Measurements from ENCODE around the gene GPLD1.

Gene GPLD1

GRCh38 chr6:24500683-24501082 is 11.3 kb upstream of the GPLD1 start:
- no peak for DNase-seq

DNA sequence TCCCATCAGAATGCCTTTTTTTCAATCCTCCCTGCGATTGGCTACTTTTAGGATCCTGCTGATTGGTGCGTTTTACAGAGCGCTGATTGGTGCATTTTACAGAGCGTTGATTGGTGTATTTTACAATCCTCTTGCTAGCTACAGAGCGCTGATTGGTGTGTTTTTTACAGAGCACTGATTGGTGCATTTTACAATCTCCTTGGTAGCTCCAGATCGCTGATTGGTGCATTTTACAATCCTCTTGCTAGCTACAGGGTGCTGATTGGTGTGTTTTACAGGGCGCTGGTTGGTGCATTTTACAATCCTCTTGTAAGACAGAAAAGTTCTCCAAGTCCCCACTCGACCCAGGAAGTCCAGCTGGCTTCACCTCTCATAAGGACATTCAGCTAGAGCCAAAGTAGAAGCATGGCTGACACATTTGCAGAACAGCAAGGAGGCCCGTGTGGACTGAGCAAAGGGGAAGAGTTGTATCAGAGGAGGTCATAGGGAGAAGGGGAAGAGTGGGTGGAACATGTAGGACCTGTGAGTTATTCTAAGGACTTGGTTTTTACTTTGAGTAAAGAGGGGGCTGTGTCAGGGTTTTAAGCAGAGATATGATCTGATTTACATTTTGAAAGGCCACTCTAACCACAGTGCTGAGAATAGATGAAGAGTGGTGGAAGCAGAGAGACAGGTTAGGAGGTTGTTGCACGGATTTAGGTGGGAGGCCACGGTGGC is 8.0 kb upstream of the GPLD1 start:
- DNase-seq = no peak

DNA sequence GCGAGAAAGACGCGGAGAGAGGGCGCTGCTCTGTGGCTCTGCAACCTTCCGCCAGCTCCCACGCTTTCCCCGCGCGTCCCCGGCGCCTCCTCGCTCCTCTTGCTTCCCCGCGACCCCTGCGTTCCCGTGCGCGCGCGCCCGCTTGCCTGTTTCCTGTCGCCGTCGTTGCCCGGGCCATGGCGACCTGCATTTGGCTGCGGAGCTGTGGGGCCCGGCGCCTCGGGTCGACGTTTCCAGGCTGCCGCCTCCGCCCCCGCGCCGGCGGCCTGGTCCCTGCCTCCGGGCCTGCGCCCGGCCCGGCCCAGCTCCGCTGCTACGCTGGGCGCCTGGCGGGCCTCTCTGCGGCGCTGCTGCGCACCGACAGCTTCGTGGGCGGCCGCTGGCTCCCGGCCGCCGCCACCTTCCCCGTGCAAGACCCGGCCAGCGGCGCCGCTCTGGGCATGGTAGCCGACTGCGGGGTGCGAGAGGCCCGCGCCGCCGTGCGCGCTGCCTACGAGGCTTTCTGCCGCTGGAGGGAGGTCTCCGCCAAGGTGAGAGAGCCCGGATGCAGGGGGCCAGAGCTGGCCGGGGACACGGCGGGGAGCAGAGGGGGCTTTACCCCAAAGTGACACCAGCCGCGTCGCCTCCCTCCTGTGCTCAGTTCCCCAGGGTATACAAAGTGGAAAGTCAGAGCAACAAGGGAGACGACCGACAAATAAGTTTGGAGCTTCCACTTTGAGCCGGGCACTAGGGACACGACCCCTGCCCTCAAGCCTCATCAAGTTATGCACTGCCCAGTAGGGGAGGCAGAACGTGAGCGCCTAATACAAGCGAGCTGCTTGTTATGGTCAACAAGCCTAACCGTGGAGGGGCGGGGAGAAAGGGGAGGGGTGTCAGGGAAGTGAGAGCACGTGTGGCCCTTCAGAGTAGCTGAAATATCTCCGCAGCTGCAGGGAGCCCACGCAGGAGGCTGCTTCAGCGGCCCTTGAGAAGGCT is 5.7 kb upstream of the GPLD1 start, which contains the start of gene ALDH5A1:
ALDH5A1 (plus strand) TSS at position 149 of the 975 bp plus-strand sequence; CDS start at position 177, 28 bp downstream.
- no peak for DNase-seq

DNA sequence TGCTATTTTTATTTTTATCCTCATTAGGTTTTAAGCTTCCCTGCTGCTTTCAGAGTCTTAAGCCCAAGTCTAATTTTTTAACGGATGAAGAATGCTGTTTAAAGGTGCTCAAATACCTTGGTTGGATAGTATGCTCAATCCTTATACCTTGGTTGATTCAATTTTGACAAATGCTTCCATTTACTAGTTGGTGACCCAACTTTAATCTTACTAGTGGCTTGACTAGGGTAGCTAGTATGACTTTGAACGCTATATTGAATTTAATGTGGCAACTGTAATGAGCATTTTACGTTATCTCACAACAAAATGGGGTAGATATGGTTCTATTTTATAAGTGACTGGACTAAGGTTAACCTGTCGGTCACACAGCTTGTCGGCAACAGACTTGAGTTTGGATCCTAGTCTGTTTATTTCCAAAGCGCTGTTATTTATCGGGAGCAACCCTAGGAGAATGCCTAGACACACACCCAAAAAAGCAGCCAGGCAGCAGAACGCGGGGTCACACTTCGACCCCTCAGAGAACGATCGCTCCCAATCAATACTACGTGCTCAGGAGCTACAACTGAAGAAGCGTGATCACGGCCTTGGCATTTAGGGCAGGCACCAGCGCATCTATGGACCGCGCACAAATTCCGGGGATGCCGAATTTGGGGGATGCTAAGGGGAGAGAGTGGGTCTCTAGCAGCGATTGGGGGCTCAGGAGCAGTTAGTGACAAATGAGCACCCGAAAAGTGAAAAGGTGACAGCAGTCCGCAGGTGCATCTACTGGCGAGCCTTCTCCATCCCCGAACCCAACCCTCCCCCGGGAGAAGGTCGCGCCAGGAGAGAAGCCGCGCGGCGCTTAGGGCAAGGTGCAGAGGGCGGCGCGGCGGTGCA is 4.8 kb upstream of the GPLD1 start:
- no peak for DNase-seq

GRCh38 chr6:24492475-24492874 is 3.1 kb upstream of the GPLD1 start:
- DNase-seq = no peak

DNA sequence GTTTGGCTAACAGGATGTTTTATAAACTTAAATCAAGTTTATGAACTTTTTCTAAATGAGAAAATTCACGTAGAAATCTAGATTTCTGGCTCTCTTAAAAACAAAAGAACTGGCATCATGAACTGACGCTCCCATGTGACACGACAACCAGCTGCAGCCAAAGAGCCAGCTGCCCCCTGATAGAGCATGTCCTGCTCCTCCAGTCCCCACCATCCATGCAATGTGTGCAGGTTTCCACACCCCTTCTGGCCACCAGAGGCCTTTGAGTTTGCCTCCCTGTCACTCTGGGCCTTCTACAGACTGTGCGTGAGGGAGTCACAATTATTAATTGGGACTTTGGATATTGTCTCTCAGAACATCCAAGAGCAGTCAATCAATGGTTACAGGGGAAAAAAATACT is 1.6 kb upstream of the GPLD1 start:
- DNase-seq = no peak

DNA sequence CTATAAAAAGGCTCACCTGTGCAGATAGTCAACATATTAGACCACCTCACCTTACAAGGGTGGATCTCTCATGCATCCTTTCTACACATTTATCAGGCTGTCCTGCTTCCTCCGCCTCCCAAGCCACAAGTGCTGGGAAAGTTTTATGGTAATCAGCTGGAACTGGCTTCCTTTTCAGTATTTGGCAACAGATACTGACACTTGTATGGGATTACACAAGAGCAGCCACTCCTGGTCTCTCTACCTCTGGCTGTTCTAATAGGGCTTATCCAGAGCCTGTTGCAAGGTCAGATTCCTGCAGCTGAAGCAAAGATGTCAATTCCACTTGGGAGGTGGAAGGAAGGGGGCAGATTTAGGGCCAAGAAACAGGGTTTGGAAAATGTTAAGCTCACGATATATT is 503 bp upstream of the GPLD1 start:
- no peak for DNase-seq

- DNase-seq = no peak
Measured at GRCh38 chr6:24486065-24486464, 3.3 kb downstream of the GPLD1 start.

GRCh38 chr6:24484657-24485323 is 4.6 kb downstream of the GPLD1 start:
- no peak for DNase-seq

DNA sequence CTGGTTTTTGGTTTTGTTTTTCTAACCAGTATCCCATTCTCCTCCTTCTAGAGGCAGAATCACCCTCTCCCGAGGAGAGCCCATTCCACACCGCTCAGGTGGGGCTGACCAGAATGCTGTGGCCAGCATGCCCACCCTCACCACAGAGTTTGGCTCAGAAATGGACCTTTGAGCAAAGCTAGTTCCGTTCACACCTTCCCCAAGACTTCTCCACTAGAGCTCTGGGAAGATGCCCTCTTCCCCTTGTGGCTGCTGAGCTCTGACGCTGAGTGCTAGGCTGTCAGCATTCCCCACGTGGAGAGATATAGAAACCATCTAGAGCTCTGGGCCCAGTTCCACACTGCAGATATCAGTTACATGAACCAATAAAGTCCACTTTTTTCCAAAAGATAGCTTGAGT is 7.9 kb downstream of the GPLD1 start:
- no peak for DNase-seq

DNA sequence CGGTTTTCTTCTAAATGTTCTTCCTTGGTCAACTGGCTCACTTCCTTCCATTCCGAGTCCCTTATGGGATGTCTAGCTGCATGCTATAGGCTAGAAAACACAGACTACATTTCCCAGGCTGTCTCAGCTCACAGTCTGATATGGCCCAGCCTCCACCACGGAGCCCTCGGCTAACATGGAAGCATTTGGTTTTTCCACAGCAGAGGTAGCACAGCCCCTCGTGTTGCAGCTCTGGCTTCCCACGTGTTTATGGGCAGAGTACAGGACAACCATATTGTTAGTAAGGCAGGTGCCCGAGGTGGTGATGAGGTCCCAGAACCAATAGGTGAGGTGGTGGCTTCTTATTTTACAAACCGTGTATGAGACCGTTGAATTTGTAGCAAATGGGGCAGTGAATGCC is 8.7 kb downstream of the GPLD1 start:
- DNase-seq = no peak

DNA sequence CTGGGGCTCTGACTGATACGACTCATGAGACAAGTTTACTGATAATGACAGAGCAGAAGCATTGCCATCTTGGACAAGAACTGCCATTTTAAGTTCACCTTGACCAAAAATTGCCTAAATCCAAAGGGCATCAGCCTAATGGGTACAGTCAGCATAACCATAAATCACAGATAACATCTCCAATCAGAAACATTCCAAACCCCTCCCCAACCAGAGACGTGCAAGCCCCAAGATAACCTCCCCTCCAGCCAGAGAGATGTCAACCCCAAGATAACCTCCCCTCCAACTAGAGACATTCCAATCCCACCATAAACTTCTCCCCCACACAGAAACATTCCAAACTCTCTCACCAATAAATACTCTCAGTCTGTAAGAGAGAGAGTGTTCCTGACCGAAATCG is 10.5 kb downstream of the GPLD1 start:
- DNase-seq = no peak

- DNase-seq = no peak
Measured at GRCh38 chr6:24477070-24477469, 12.3 kb downstream of the GPLD1 start.

DNA sequence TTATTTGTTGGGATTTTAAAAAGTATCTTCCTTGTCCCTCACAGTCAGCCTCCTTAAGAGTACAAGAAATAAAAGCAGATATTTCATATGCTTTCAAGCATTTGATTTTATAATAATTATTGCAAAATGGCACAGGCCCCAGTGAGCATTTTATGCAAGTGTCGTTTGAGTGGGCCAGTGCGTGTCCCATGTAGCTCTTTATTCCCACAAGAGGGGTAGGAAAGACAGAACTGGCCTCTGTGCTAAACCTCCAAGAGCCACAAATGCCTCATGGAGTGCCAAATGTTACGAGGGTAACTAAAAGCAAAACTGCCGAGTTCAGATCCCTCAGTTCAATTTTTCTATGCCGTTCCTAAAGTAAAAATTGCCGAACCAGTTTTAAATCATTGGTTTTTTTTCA is 12.7 kb downstream of the GPLD1 start:
- no peak for DNase-seq

GRCh38 chr6:24472181-24472580 is 17.2 kb downstream of the GPLD1 start:
- no peak for DNase-seq

DNA sequence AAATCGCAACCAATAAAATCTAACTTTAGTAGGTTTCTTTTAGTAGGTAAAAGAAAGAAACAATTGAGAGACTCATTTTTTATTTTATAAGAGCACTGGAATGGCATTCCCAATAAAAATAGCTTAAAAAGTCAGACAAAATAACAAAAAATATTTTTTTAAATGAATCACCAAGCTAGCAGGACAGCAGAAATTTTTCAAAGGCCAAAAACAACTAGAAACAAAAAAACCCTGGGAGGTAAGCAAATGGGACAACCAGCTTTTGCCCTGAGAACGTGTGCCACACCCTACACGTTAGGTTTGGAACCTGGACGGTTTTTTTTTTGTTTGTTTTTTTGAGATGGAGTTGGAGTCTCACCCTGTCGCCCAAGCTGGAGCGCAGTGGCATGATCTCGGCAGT is 19.6 kb downstream of the GPLD1 start:
- no peak for DNase-seq

DNA sequence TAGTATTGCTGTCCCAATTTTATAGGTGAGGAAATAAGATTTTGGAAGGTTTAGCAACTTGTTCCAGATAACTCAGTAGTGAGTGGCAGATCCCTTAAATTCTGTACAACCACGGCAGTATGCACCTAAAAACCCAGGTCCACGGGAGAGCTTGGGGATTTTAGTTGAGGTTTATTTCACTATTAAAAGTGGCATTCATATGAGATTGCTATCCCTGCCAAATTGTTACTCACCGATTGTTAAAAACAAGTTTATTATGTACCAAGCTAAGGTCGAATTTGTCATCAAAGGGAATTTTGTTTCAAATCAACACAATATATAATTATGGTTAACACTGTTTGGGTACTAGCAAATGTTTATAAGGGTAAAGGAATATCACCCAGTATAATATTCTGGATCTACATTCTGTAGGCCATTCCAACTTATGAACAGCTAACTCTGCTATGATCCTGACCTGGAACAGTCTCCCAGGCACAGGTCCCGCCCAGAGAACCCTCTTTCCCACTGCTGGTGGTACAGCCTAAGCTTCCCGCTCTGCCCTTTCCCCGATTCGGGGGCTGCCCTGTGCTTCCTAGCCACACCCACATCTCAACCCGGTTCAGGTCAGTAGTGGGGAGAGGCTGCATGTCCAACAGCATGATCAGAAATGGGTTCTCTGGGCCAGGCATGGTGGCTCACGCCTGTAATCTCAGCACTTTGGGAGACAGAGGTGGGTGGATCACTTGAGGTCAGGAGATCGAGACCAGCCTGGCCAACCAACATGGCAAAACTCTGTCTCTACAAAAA is 24.9 kb downstream of the GPLD1 start:
- DNase-seq = no peak

DNA sequence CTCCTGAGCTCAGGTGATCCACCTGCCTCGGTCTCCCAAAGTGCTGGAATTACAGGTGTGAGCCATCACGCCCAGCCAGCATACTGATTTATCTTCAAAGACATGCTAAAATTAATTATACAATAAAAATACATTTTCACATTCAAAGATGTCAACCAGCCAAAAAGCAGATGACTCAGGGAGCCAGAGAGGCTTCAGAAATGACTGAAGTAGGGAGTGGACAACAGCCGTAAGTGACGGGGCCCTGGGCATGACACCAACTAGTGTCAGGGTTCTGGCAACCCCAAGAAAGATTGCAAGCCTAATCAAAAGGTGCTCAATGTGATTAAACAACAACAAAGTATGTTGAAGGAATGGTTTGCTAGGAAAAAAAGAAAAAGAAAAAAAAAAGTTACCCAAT is 28.4 kb downstream of the GPLD1 start:
- DNase-seq = no peak

DNA sequence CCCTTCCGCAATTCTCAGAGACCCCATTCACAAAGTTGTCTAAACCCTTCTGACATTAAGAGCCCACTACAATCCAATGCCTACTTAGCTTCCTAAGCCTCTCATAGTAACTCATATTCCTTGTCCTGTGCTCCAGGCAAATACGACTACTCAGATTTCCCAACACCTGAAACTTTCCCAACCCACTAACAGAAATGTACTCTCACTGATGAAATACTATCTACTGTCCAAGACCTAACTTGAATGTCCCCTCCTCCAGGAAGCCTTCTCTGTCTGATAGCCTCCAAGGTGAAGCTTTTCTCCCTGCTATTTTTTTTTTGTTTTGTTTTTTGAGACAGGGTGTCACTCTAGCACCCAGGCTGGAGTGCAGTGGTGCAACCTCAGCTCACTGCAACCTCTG is 30.4 kb downstream of the GPLD1 start:
- no peak for DNase-seq

DNA sequence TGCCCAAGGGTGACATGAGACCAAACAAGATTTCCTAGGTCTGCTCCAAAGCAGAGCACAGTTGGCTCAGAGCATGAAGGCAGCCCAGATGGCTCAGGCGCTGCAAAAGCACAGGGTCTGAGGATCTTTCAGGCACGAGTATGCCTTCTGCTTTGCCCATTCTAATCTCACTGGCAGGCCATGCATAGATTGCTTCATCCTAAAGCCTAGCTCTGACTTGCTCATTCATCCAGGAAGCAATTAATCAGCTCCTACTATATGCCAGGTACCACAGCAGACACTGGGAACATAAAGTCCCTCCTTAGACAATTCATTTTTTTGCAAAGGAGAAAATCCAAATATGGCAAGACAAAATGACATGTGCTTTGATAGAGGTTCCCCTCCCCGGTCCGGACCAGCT is 31.2 kb downstream of the GPLD1 start:
- no peak for DNase-seq

DNA sequence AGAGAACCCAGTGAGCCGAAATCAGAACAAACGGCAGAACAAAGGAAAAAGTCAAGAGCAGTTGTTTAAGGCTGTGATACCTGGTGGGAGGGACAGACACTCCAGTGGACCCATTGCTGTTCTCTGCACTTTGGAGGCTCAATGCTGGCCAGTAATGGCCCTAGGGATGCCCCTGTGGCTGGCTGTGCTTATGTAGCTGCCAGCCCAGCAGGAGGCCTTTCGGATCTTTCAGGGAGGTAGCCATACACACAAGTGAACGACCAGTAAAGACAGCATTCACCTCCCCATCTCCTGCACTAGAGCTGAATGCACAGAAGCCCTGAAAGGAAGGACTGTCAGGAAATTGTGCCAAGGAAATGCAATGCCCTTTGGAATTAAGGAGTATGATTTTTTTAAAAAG is 34.3 kb downstream of the GPLD1 start:
- no peak for DNase-seq

- DNase-seq = no peak
Measured at GRCh38 chr6:24454452-24454851, 34.9 kb downstream of the GPLD1 start.

Data from NCI-H187 treated with DMSO at 0.1 percent for 48 hours (cell line).